GM23338 (cell line): Measurements from ENCODE around the gene NQO2.

Source experiments
- CREB1 ChIP-seq: fragments of 250-450 bp; sonication (Bioruptor Pico); IDR thresholded peaks from 2 replicates; pipeline ENCODE4 v1.5.0; 2020; ENCODE audit warnings: low read depth, mild to moderate bottlenecking, moderate library complexity
- CTCF ChIP-seq, 2 experiments: fragments of 200-600 bp in 1 of 2; sonication (generic) in 1 of 2; conservative IDR thresholded peaks; 2 replicates each; pipeline versions ENCODE4 v1.5.1 to v1.6.1; 2016 to 2017; ENCODE audit warnings: antibody characterized with exemption in 2 of 2, low read depth in 2 of 2, mild to moderate bottlenecking in 2 of 2, moderate library complexity in 1 of 2
- ETS1 ChIP-seq: IDR thresholded peaks from 2 replicates; pipeline ENCODE4 v1.6.1; 2016; ENCODE audit warnings: antibody characterized with exemption
- EZH2 ChIP-seq: fragments of 200-600 bp; sonication (generic); IDR thresholded peaks from one replicate; pipeline ENCODE4 v1.8.0; 2017; ENCODE audit warnings: antibody characterized with exemption, mild to moderate bottlenecking, low read depth; ENCODE audit not compliant: unreplicated experiment
- EZH2phosphoT487 ChIP-seq: fragments of 200-600 bp; sonication (generic); IDR thresholded peaks from one replicate; pipeline ENCODE4 v1.8.1; 2018; ENCODE audit warnings: antibody characterized with exemption; ENCODE audit not compliant: unreplicated experiment
- JUNB ChIP-seq: IDR thresholded peaks from one replicate; pipeline ENCODE4 v1.6.1; 2016; ENCODE audit warnings: antibody characterized with exemption; ENCODE audit not compliant: unreplicated experiment
- NANOG ChIP-seq: IDR thresholded peaks from 2 replicates; pipeline ENCODE4 v1.6.1; 2016; ENCODE audit warnings: antibody characterized with exemption, borderline replicate concordance
- POLR2AphosphoS5 ChIP-seq: IDR thresholded peaks from 2 replicates; pipeline ENCODE4 v1.6.1; 2016; ENCODE audit warnings: antibody characterized with exemption, low read depth
- REST ChIP-seq: IDR thresholded peaks from one replicate; pipeline ENCODE4 v1.6.1; 2018; ENCODE audit warnings: antibody characterized with exemption; ENCODE audit not compliant: unreplicated experiment
- ZNF331 ChIP-seq: fragments of 250-450 bp; sonication (Bioruptor Pico); IDR thresholded peaks from 2 replicates; pipeline ENCODE4 v1.5.0; 2020; ENCODE audit warnings: low read depth, mild to moderate bottlenecking, moderate library complexity
- ZNF462 ChIP-seq: fragments of 250-450 bp; sonication (Bioruptor Pico); IDR thresholded peaks from 2 replicates; pipeline ENCODE4 v1.5.0; 2020; ENCODE audit warnings: mild to moderate bottlenecking, moderate library complexity

GRCh38 chr6:3006476-3006875 is 6.8 kb downstream of the NQO2 start:
- TF ChIP-seq CTCF (conservative IDR thresholded peaks at IDR 0.05; ENCODE audit: low read depth in 2 of 2): no peak
- no peak for TF ChIP-seq POLR2AphosphoS5
- TF ChIP-seq EZH2phosphoT487: no peak
- no peak for TF ChIP-seq CREB1 (CRISPR knock-in tag)
- no peak for TF ChIP-seq REST
- no peak for TF ChIP-seq JUNB
- TF ChIP-seq EZH2: no peak
- TF ChIP-seq ETS1: no peak
- no peak for TF ChIP-seq ZNF462
- TF ChIP-seq ZNF331 (CRISPR knock-in tag): no peak
- TF ChIP-seq NANOG: no peak
